ENCODE measurements around the gene PCCA.

GRCh38 chr13:100212904-100213553 lies 124.1 kb downstream of the PCCA start:
- TF ChIP-seq, protein P1, sequence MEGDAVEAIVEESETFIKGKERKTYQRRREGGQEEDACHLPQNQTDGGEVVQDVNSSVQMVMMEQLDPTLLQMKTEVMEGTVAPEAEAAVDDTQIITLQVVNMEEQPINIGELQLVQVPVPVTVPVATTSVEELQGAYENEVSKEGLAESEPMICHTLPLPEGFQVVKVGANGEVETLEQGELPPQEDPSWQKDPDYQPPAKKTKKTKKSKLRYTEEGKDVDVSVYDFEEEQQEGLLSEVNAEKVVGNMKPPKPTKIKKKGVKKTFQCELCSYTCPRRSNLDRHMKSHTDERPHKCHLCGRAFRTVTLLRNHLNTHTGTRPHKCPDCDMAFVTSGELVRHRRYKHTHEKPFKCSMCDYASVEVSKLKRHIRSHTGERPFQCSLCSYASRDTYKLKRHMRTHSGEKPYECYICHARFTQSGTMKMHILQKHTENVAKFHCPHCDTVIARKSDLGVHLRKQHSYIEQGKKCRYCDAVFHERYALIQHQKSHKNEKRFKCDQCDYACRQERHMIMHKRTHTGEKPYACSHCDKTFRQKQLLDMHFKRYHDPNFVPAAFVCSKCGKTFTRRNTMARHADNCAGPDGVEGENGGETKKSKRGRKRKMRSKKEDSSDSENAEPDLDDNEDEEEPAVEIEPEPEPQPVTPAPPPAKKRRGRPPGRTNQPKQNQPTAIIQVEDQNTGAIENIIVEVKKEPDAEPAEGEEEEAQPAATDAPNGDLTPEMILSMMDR (IDR thresholded peaks at IDR 0.05; ENCODE audit: borderline replicate concordance, extremely low read depth, low read length, poor library complexity, severe bottlenecking): no peak
- no peak for TF ChIP-seq EZH2 (IDR thresholded peaks at IDR 0.05; ENCODE audit: borderline replicate concordance, low read depth, low read length, severe bottlenecking)

Data from DND-41 (cell line).